Endothelial cell of umbilical vein (primary cell): ENCODE results near the gene CROCC2.

Experiments
- CTCF ChIP-seq, 2 donors: IDR thresholded peaks; 1 replicate in 1 of 2; 2 replicates in 1 of 2; pipeline ENCODE4 v1.5.1; 2011; ENCODE audit warnings: low read length in 2 of 2, mild to moderate bottlenecking in 2 of 2, moderate library complexity in 2 of 2, control low read depth in 1 of 2, inconsistent platforms in 1 of 2, low read depth in 1 of 2; ENCODE audit not compliant: insufficient read depth in 1 of 2; ENCODE audit errors: extremely low read depth in 1 of 2
- EZH2 ChIP-seq: IDR thresholded peaks from 2 replicates; pipeline ENCODE4 v1.6.1; 2012; ENCODE audit warnings: borderline replicate concordance, low read depth, mild to moderate bottlenecking, moderate library complexity, low read length, inconsistent platforms; ENCODE audit not compliant: severe bottlenecking
- GATA2 ChIP-seq: IDR thresholded peaks from 2 replicates; pipeline ENCODE4 v1.7.0; 2011; ENCODE audit warnings: low read depth, mild to moderate bottlenecking, moderate library complexity, mixed read lengths, low read length; ENCODE audit not compliant: insufficient read length, insufficient read depth
- MAX ChIP-seq: IDR thresholded peaks from 2 replicates; pipeline ENCODE4 v1.6.1; 2011; ENCODE audit not compliant: insufficient read depth, insufficient read length
- POLR2AphosphoS5 ChIP-seq: IDR thresholded peaks from 2 replicates; pipeline ENCODE4 v1.6.1; 2012; ENCODE audit warnings: low read depth, mild to moderate bottlenecking, control low read depth, low read length, moderate library complexity; ENCODE audit not compliant: insufficient read depth

GRCh38 chr2:240986787-240987411 lies 80.8 kb downstream of the CROCC2 start:
- no peak for TF ChIP-seq CTCF (IDR thresholded peaks at IDR 0.05; ENCODE audit: extremely low read depth in 1 of 2, insufficient read depth in 1 of 2, low read depth in 1 of 2, low read length in 2 of 2)
- TF ChIP-seq POLR2AphosphoS5, result peak; percentile 52
- no peak for TF ChIP-seq EZH2
- TF ChIP-seq MAX, result no peak
- no peak for TF ChIP-seq GATA2
